ENCODE measurements around the gene RERE. TPM values are rescaled to one million over a fixed set of nuclear protein-coding genes. Genes with fewer than 3 reads are reported as not detected.

Gene RERE
- total and polyA plus RNA-seq, 7 donors, result 19.2 to 148 (median 90.6) TPM

GRCh38 chr1:8423269-8423691 is 394.2 kb downstream of the RERE start:
- intact Hi-C loops (cut with DNase I), result loop anchor here (5.0 kb wide), 2 partner anchors 51 to 279 kb away; no protein-coding TSS in a partner anchor
- Histone ChIP-seq H3K27ac (peak overlapping the region; percentile 96 to 100 (median 98)), H3K9me3 (no peaks in the 10 kb centered on the region), H3K27me3 (no peaks in the 10 kb centered on the region), H3K4me1 (peaks cover 0 to 57% (median 47%) of the 10 kb centered on the region in 4 donors), H3K4me3 (peak overlapping the region; percentile 75 to 99 (median 94)), H3K36me3 (peaks cover 0 to 14% (median 0%) of the 10 kb centered on the region in 4 donors)
- WGBS, 2 donors, result 1% methylated on average over 33 of the region's 33 CpGs
- TF ChIP-seq POLR2A (IDR thresholded peaks at IDR 0.05) (no peak), EP300 (IDR thresholded peaks at IDR 0.05) (no peak), POLR2AphosphoS5 (IDR thresholded peaks at IDR 0.05) (peak in 2 of 4 donors; percentile 30 to 52), CTCF (IDR thresholded peaks at IDR 0.05) (no peak)
- peak; percentile 73 for DNase-seq

- H3K4me3 ChIP-seq, result peak overlapping the region; percentile 75 to 99 (median 94)
- peaks cover 0 to 57% (median 49%) of the 10 kb centered on the region in 4 donors for H3K4me1 ChIP-seq
- intact Hi-C loops (cut with DNase I), result loop anchor here (5.0 kb wide), 2 partner anchors 50 to 280 kb away; no protein-coding TSS in a partner anchor
- H3K9me3 ChIP-seq, result no peaks in the 10 kb centered on the region
- TF ChIP-seq POLR2AphosphoS5 (IDR thresholded peaks at IDR 0.05), result peak in 3 of 4 donors; percentile 4 to 62 (median 54)
- peak in 1 of 2 donors; percentile 6 for TF ChIP-seq POLR2A (IDR thresholded peaks at IDR 0.05)
- TF ChIP-seq EP300 (IDR thresholded peaks at IDR 0.05), result no peak
- TF ChIP-seq CTCF (IDR thresholded peaks at IDR 0.05), result no peak
- no peaks in the 10 kb centered on the region for H3K27me3 ChIP-seq
- peak overlapping the region; percentile 96 to 100 (median 98) for H3K27ac ChIP-seq
- 1 to 2% methylated on average over 19 of the region's 19 CpGs for WGBS, 2 donors
- H3K36me3 ChIP-seq, result peaks cover 0 to 20% (median 0%) of the 10 kb centered on the region in 4 donors
- DNase-seq, result no peak
These were observed 394.8 kb downstream of the RERE start for GRCh38 chr1:8422510-8423268.

GRCh38 chr1:8421721-8422120 is 395.7 kb downstream of the RERE start:
- intact Hi-C loops (cut with DNase I), result loop anchor here (5.0 kb wide), 2 partner anchors 49 to 281 kb away; no protein-coding TSS in a partner anchor
- peak overlapping the region; percentile 96 to 100 (median 98) for H3K27ac ChIP-seq
- H3K27me3 ChIP-seq, result no peaks in the 10 kb centered on the region
- DNase-seq, result peak; percentile 80
- H3K9me3 ChIP-seq, result no peaks in the 10 kb centered on the region
- no peak for TF ChIP-seq EP300 (IDR thresholded peaks at IDR 0.05)
- TF ChIP-seq CTCF (IDR thresholded peaks at IDR 0.05), result no peak
- TF ChIP-seq POLR2AphosphoS5 (IDR thresholded peaks at IDR 0.05), result peak; percentile 37 to 77 (median 52)
- TF ChIP-seq POLR2A (IDR thresholded peaks at IDR 0.05), result peak in 1 of 2 donors; percentile 33
- WGBS, 2 donors, result 11 to 38% methylated on average over 6 of the region's 6 CpGs
- peaks cover 0 to 63% (median 57%) of the 10 kb centered on the region in 4 donors for H3K4me1 ChIP-seq
- H3K4me3 ChIP-seq, result peak overlapping the region; percentile 75 to 99 (median 94)
- peaks cover 0 to 22% (median 0%) of the 10 kb centered on the region in 4 donors for H3K36me3 ChIP-seq

GRCh38 chr1:8420318-8420717 is 397.1 kb downstream of the RERE start:
- no peak for TF ChIP-seq CTCF (IDR thresholded peaks at IDR 0.05)
- no peak for TF ChIP-seq POLR2AphosphoS5 (IDR thresholded peaks at IDR 0.05)
- no peak for TF ChIP-seq EP300 (IDR thresholded peaks at IDR 0.05)
- no peak for TF ChIP-seq POLR2A (IDR thresholded peaks at IDR 0.05)
- intact Hi-C loops (cut with DNase I), result loop anchor here (5.0 kb wide), 2 partner anchors 48 to 282 kb away; no protein-coding TSS in a partner anchor
- Histone ChIP-seq H3K4me1 (peaks cover 0 to 71% (median 65%) of the 10 kb centered on the region in 4 donors), H3K27me3 (no peaks in the 10 kb centered on the region), H3K9me3 (no peaks in the 10 kb centered on the region), H3K4me3 (peak overlapping the region; percentile 75 to 99 (median 94)), H3K36me3 (peaks cover 0 to 22% (median 0%) of the 10 kb centered on the region in 4 donors), H3K27ac (peak overlapping the region; percentile 96 to 100 (median 98))
- no peak for DNase-seq
